Urinary bladder (tissue), 4 donors: ENCODE results near the gene ACSL5. TPM values are rescaled to one million over a fixed set of nuclear protein-coding genes. Genes with fewer than 3 reads are reported as not detected.
"Not testable (repeated sequence)": the region's sequence is repeated elsewhere in the genome, so short reads cannot be mapped to it uniquely, and the experiment has no call there.

Experiments used
- DNase-seq: peaks from one replicate; pipeline ENCODE4 v3.0.0-alpha.2; 2015; ENCODE audit errors: extremely low spot score
- H3K27ac ChIP-seq: one replicate; pipeline ENCODE4 v1.5.1; 2013; ENCODE audit warnings: low read depth, mild to moderate bottlenecking, moderate library complexity
- H3K36me3 ChIP-seq: one replicate; pipeline ENCODE4 v1.6.1; 2013; ENCODE audit warnings: mild to moderate bottlenecking, moderate library complexity; ENCODE audit not compliant: insufficient read depth
- H3K4me1 ChIP-seq: one replicate; pipeline ENCODE4 v1.6.1; 2013; ENCODE audit warnings: mild to moderate bottlenecking, moderate library complexity; ENCODE audit not compliant: insufficient read depth
- H3K4me3 ChIP-seq: one replicate; pipeline ENCODE4 v1.5.1; 2013; ENCODE audit warnings: low read depth, low read length
- WGBS: extraction: QIAGEN DNeasy Blood & Tissue Kit; methylation state at CpG from one replicate; pipeline ENCODE4 v1.1.7; 2013; 5-methylcytosine and 5-hydroxymethylcytosine counted together
- polyA plus RNA-seq: library from polyadenylated mRNA; stranded (reverse); fragments of 200-250 nt; gene quantifications from one replicate; pipeline ENCODE4 v1.2.3, GENCODE V29; 2013
- total RNA-seq: library from RNA; depleted of rRNA; stranded (reverse); fragments of >200 nt; gene quantifications from one replicate; pipeline ENCODE4 v1.2.3, GENCODE V29; 2014
- donor health status: healthy with polysubstance abuse.
- donor health status: healthy.

The ACSL5 gene
- total and polyA plus RNA-seq, 2 donors = 20.2 to 38.8 TPM

- 95% methylated on average over 2 of the region's 2 CpGs for WGBS
- Histone ChIP-seq H3K4me3 (no peak overlapping the region), H3K4me1 (no peaks in the 10 kb centered on the region)
These were observed 86.5 kb downstream of the ACSL5 start for GRCh38 chr10:112460366-112460765.

GRCh38 chr10:112461029-112461887, 87.3 kb downstream of the ACSL5 start:
- 97% methylated on average over 4 of the region's 4 CpGs for WGBS
- Histone ChIP-seq H3K4me3 (no peak overlapping the region), H3K4me1 (no peaks in the 10 kb centered on the region), H3K36me3 (no peaks in the 10 kb centered on the region), H3K27ac (no peak overlapping the region)
- no peak for DNase-seq

More at GRCh38 chr10:112460366-112460765, 86.5 kb downstream of the ACSL5 start:
- no peak overlapping the region for H3K27ac ChIP-seq
- DNase-seq = no peak
- no peaks in the 10 kb centered on the region for H3K36me3 ChIP-seq

GRCh38 chr10:112464074-112464473, 90.2 kb downstream of the ACSL5 start:
- H3K4me3 ChIP-seq, DNase-seq, H3K4me1 ChIP-seq, H3K36me3 ChIP-seq, H3K27ac ChIP-seq: not testable (repeated sequence)
- 96% methylated on average over 5 of the region's 5 CpGs for WGBS

GRCh38 chr10:112465299-112465883, 91.5 kb downstream of the ACSL5 start:
- Histone ChIP-seq H3K36me3 (no peaks in the 10 kb centered on the region), H3K27ac (no peak overlapping the region)
- 97% methylated on average over 3 of the region's 3 CpGs for WGBS

GRCh38 chr10:112466802-112467201, 92.9 kb downstream of the ACSL5 start:
- Histone ChIP-seq H3K27ac (no peak overlapping the region), H3K36me3 (no peaks in the 10 kb centered on the region), H3K4me3 (no peak overlapping the region), H3K4me1 (no peaks in the 10 kb centered on the region)
- 91% methylated on average over 3 of the region's 3 CpGs for WGBS
- DNase-seq = no peak

More at GRCh38 chr10:112465299-112465883, 91.5 kb downstream of the ACSL5 start:
- no peak for DNase-seq
- Histone ChIP-seq H3K4me3 (no peak overlapping the region), H3K4me1 (no peaks in the 10 kb centered on the region)

GRCh38 chr10:112467541-112468075, 93.7 kb downstream of the ACSL5 start:
- no peaks in the 10 kb centered on the region for H3K36me3 ChIP-seq
- WGBS = 93% methylated on average over 1 of the region's 1 CpG
- no peaks in the 10 kb centered on the region for H3K4me1 ChIP-seq
- no peak overlapping the region for H3K27ac ChIP-seq
- H3K4me3 ChIP-seq = no peak overlapping the region
- no peak for DNase-seq

- DNase-seq = no peak
- no peak overlapping the region for H3K27ac ChIP-seq
- no peaks in the 10 kb centered on the region for H3K4me1 ChIP-seq
- H3K4me3 ChIP-seq = no peak overlapping the region
- no peaks in the 10 kb centered on the region for H3K36me3 ChIP-seq
- 24% methylated on average over 4 of the region's 4 CpGs for whole genome bisulfite sequencing
These were observed 98.1 kb downstream of the ACSL5 start for GRCh38 chr10:112471878-112472487.

GRCh38 chr10:112475575-112476218, 101.8 kb downstream of the ACSL5 start:
- 54% methylated on average over 3 of the region's 3 CpGs for WGBS
- no peak for DNase-seq

More at GRCh38 chr10:112475575-112476218, 101.8 kb downstream of the ACSL5 start:
- no peak overlapping the region for H3K27ac ChIP-seq
- no peaks in the 10 kb centered on the region for H3K4me1 ChIP-seq
- no peak overlapping the region for H3K4me3 ChIP-seq
- no peaks in the 10 kb centered on the region for H3K36me3 ChIP-seq

Other genes with a start within 250 kb of the ACSL5 start
- gene GPAM, start 190.4 kb upstream of the ACSL5 start, total RNA-seq = 24.9 TPM
- gene GPAM, start 190.4 kb upstream of the ACSL5 start, polyA plus RNA-seq = 29.0 TPM
- not detected for gene TECTB, start 90.7 kb upstream of the ACSL5 start, total RNA-seq
- gene TECTB, start 90.7 kb upstream of the ACSL5 start, polyA plus RNA-seq = not detected
- 28.4 TPM for gene ZDHHC6, start 72.8 kb downstream of the ACSL5 start, total RNA-seq
- 26.1 TPM for gene ZDHHC6, start 72.8 kb downstream of the ACSL5 start, polyA plus RNA-seq
- gene VTI1A, start 73.1 kb downstream of the ACSL5 start, total RNA-seq = 42.4 TPM
- gene VTI1A, start 73.1 kb downstream of the ACSL5 start, polyA plus RNA-seq = 13.1 TPM